ENCODE results near the gene SRRM3.
"Not testable (repeated sequence)": the region's sequence is repeated elsewhere in the genome, so short reads cannot be mapped to it uniquely, and the experiment has no call there.

The SRRM3 gene

DNA sequence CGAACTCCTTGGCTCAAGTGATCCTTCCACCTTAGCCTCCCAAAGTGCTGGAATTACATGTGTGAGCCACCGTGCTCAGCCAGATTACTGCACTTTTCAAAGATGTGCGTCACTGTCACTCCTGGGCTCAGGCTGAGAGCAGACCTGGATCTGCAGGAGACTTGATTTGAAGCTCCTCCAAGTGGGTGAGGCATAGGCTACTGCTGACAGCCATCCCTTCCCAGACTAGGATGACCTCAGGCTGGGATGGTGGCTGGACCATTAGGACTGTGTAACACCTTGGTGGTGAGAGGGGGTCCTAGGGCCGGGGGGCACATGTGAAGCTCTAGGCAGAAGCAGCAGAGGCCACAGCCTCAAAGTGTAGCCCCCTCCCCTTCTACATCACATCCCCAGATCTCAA, 8.2 kb upstream of the SRRM3 start:
- H3K4me1 ChIP-seq (ENCODE audit: control insufficient read depth, insufficient read depth, low read length, unreplicated experiment) = no peaks in the 10 kb centered on the region
- no peak overlapping the region for H3K27ac ChIP-seq (ENCODE audit: low read depth, low read length)
- no peak overlapping the region for H3K4me3 ChIP-seq (ENCODE audit: low read depth, low read length)
- no peaks in the 10 kb centered on the region for H3K79me2 ChIP-seq (ENCODE audit: control insufficient read depth, insufficient read depth, low read length, unreplicated experiment)
- no peaks in the 10 kb centered on the region for H3K36me3 ChIP-seq (ENCODE audit: insufficient read depth, low read length)
- no peak overlapping the region for H2AFZ ChIP-seq (ENCODE audit: low read length, unreplicated experiment)
- peaks cover 4% of the 10 kb centered on the region; the same call in 1 of the 2 replicates for H3K27me3 ChIP-seq (ENCODE audit: insufficient read depth, low read length)

DNA sequence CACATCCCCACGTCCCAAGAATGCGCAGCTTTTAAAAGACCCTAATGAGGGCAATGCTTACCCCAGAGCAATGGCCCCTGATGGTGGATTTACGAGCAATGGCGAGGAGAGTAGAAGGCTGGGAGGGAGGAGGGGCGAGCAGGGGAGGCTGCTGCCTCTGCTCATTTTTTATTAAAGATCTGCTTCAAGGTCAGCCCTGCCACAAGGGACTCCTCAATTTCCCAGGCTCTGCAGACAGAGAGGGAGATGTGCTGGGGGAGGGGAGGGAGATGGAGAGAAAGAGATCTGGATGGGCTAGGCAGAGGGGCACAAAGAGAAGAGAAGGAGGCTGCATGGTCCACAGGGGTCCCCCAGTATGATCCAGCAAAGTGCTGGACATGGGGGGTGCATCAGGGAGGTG, 7.8 kb upstream of the SRRM3 start:
- Histone ChIP-seq H3K27ac (ENCODE audit: low read depth, low read length) (no peak overlapping the region), H2AFZ (ENCODE audit: low read length, unreplicated experiment) (no peak overlapping the region), H3K36me3 (ENCODE audit: insufficient read depth, low read length) (no peaks in the 10 kb centered on the region), H3K27me3 (ENCODE audit: insufficient read depth, low read length) (peaks cover 4% of the 10 kb centered on the region; the same call in 1 of the 2 replicates), H3K79me2 (ENCODE audit: control insufficient read depth, insufficient read depth, low read length, unreplicated experiment) (no peaks in the 10 kb centered on the region), H3K4me3 (ENCODE audit: low read depth, low read length) (no peak overlapping the region), H3K4me1 (ENCODE audit: control insufficient read depth, insufficient read depth, low read length, unreplicated experiment) (no peaks in the 10 kb centered on the region)

- peaks cover 8% of the 10 kb centered on the region; the same call in 1 of the 2 replicates for H3K27me3 ChIP-seq (ENCODE audit: insufficient read depth, low read length)
- no peak overlapping the region for H2AFZ ChIP-seq (ENCODE audit: low read length, unreplicated experiment)
Measured at GRCh38 chr7:76196786-76197185, 4.9 kb upstream of the SRRM3 start.

DNA sequence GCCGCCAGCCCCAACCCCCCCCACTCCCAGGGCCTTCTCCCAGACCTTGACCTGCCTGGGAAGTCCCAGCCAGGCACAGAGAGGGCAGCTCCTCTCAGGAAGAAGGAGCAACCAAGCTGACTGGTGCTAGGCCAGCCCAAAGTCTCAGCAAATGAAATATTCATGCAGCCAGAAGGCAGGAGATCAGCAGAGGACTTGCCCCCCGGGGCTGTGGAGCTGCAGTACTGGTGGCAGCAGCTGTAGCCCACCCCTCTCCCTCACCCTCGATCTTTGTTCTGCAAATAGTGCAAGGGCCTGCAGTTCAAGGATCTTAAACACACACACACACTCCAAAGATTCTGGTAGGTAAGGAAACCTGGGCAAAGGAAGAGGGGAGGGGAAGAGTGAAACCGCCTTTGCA, 3.5 kb upstream of the SRRM3 start:
- H3K27me3 ChIP-seq (ENCODE audit: insufficient read depth, low read length) = peaks cover 21% of the 10 kb centered on the region
- H2AFZ ChIP-seq (ENCODE audit: low read length, unreplicated experiment) = no peak overlapping the region
- H3K4me1 ChIP-seq (ENCODE audit: control insufficient read depth, insufficient read depth, low read length, unreplicated experiment) = no peaks in the 10 kb centered on the region

More at GRCh38 chr7:76196786-76197185, 4.9 kb upstream of the SRRM3 start:
- Histone ChIP-seq H3K27ac (ENCODE audit: low read depth, low read length) (no peak overlapping the region), H3K4me3 (ENCODE audit: low read depth, low read length) (no peak overlapping the region), H3K36me3 (ENCODE audit: insufficient read depth, low read length) (no peaks in the 10 kb centered on the region), H3K4me1 (ENCODE audit: control insufficient read depth, insufficient read depth, low read length, unreplicated experiment) (no peaks in the 10 kb centered on the region), H3K79me2 (ENCODE audit: control insufficient read depth, insufficient read depth, low read length, unreplicated experiment) (no peaks in the 10 kb centered on the region)

DNA sequence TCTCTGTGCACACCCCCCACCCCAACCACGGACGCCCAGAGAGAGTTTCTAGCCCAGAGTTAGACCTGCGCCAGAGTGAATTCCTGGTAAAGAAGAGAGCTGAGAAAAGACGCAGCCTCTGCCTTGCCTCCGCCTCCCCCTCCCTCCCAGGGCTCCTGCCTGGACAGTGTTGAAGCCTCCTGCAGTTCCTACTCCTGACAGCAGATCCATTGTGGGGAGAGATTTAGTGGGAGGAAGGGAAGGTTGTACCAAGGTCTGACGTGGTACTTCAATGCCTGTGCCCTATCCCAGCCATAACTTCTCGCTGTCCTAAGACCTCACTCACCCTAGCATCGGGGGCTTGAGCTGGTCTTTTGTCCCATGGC, 952 bp downstream of the SRRM3 start:
- H2AFZ ChIP-seq (ENCODE audit: low read length, unreplicated experiment) = no peak overlapping the region
- no peaks in the 10 kb centered on the region for H3K79me2 ChIP-seq (ENCODE audit: control insufficient read depth, insufficient read depth, low read length, unreplicated experiment)
- no peaks in the 10 kb centered on the region for H3K36me3 ChIP-seq (ENCODE audit: insufficient read depth, low read length)
- H3K4me3 ChIP-seq (ENCODE audit: low read depth, low read length) = no peak overlapping the region
- H3K4me1 ChIP-seq (ENCODE audit: control insufficient read depth, insufficient read depth, low read length, unreplicated experiment) = no peaks in the 10 kb centered on the region
- H3K27me3 ChIP-seq (ENCODE audit: insufficient read depth, low read length) = peaks cover 41% of the 10 kb centered on the region
- H3K27ac ChIP-seq (ENCODE audit: low read depth, low read length) = no peak overlapping the region

More for the DNA sequence above, 3.5 kb upstream of the SRRM3 start:
- Histone ChIP-seq H3K79me2 (ENCODE audit: control insufficient read depth, insufficient read depth, low read length, unreplicated experiment) (no peaks in the 10 kb centered on the region), H3K36me3 (ENCODE audit: insufficient read depth, low read length) (no peaks in the 10 kb centered on the region), H3K4me3 (ENCODE audit: low read depth, low read length) (no peak overlapping the region), H3K27ac (ENCODE audit: low read depth, low read length) (no peak overlapping the region)

DNA sequence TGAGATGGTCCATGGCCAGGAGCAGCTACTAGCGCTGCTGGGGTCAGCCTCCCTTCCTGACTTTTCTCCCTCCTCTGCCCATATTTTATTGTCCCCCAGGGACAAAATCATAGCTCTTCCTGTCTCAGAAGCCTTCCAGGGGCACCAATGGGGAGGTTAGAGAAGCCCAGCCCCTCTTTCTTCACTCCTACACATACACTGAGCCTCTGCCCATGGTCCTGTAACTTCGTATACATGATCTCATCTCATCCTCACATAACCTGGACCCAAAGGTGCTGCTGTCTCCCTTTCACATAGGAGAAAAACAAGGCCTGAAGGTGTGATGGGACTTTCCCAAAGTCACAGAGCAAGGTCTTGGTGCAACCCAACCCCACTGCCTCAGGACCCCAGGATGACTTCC, 2.5 kb downstream of the SRRM3 start:
- no peaks in the 10 kb centered on the region for H3K79me2 ChIP-seq (ENCODE audit: control insufficient read depth, insufficient read depth, low read length, unreplicated experiment)
- H2AFZ ChIP-seq (ENCODE audit: low read length, unreplicated experiment) = no peak overlapping the region
- no peaks in the 10 kb centered on the region for H3K4me1 ChIP-seq (ENCODE audit: control insufficient read depth, insufficient read depth, low read length, unreplicated experiment)
- H3K36me3 ChIP-seq (ENCODE audit: insufficient read depth, low read length) = no peaks in the 10 kb centered on the region
- no peak overlapping the region for H3K27ac ChIP-seq (ENCODE audit: low read depth, low read length)
- H3K27me3 ChIP-seq (ENCODE audit: insufficient read depth, low read length) = peaks cover 47% of the 10 kb centered on the region
- no peak overlapping the region for H3K4me3 ChIP-seq (ENCODE audit: low read depth, low read length)

DNA sequence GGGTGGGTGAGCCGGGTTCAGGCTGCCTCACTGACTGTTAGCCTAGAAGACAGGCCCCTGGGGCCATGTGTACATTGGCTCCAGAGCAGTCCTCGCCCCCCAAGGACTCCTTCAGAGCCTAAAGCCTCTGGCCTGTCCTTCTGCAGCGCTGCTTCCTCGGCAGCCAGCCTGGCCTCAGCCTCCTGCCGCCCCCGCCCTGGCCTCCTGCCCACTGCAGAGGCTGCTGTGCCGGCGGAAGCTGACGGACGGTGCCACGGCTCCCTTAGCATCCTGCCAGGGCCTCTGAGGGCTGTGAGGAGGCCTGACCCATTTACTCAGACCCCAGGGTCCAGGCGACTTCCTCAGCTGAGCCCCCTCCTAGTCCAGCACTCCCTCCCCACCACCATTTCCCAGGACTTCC, 4.9 kb downstream of the SRRM3 start:
- H3K79me2 ChIP-seq (ENCODE audit: control insufficient read depth, insufficient read depth, low read length, unreplicated experiment) = no peaks in the 10 kb centered on the region
- no peak overlapping the region for H3K4me3 ChIP-seq (ENCODE audit: low read depth, low read length)
- H3K36me3 ChIP-seq (ENCODE audit: insufficient read depth, low read length) = no peaks in the 10 kb centered on the region
- H2AFZ ChIP-seq (ENCODE audit: low read length, unreplicated experiment) = no peak overlapping the region
- H3K4me1 ChIP-seq (ENCODE audit: control insufficient read depth, insufficient read depth, low read length, unreplicated experiment) = no peaks in the 10 kb centered on the region
- peaks cover 59% of the 10 kb centered on the region for H3K27me3 ChIP-seq (ENCODE audit: insufficient read depth, low read length)
- no peak overlapping the region for H3K27ac ChIP-seq (ENCODE audit: low read depth, low read length)

DNA sequence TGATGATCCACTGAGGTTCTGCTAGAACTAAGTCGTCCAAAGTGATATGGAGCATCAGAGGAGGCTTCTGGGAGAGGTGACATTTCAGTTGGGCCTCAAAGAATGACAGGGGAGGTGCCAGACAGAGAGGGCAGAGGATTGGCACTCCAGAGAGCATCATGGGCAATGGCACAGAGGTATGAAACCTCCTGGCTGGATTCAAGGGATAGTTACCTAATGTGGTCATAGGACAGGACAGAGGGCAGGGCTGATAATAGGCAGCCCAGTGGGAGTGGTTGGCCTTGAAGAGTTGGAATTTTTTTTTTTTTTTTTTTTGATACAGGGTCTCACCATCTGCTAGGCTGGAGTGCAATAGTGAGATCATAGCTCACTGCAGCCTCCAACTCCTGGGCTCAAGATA, 7.6 kb downstream of the SRRM3 start:
- Histone ChIP-seq H3K79me2 (ENCODE audit: control insufficient read depth, insufficient read depth, low read length, unreplicated experiment) (no peaks in the 10 kb centered on the region), H3K27ac (ENCODE audit: low read depth, low read length) (no peak overlapping the region), H3K4me3 (ENCODE audit: low read depth, low read length) (no peak overlapping the region), H3K27me3 (ENCODE audit: insufficient read depth, low read length) (peaks cover 44% of the 10 kb centered on the region), H2AFZ (ENCODE audit: low read length, unreplicated experiment) (no peak overlapping the region), H3K4me1 (ENCODE audit: control insufficient read depth, insufficient read depth, low read length, unreplicated experiment) (no peaks in the 10 kb centered on the region), H3K36me3 (ENCODE audit: insufficient read depth, low read length) (no peaks in the 10 kb centered on the region)

- Histone ChIP-seq H3K4me1 (ENCODE audit: control insufficient read depth, insufficient read depth, low read length, unreplicated experiment) (no peaks in the 10 kb centered on the region), H2AFZ (ENCODE audit: low read length, unreplicated experiment) (no peak overlapping the region), H3K27ac (ENCODE audit: low read depth, low read length) (no peak overlapping the region), H3K4me3 (ENCODE audit: low read depth, low read length) (no peak overlapping the region), H3K36me3 (ENCODE audit: insufficient read depth, low read length) (no peaks in the 10 kb centered on the region), H3K79me2 (ENCODE audit: control insufficient read depth, insufficient read depth, low read length, unreplicated experiment) (no peaks in the 10 kb centered on the region), H3K27me3 (ENCODE audit: insufficient read depth, low read length) (peaks cover 38% of the 10 kb centered on the region)
Measured at GRCh38 chr7:76211216-76211615, 9.5 kb downstream of the SRRM3 start.

GRCh38 chr7:76215349-76215748, 13.7 kb downstream of the SRRM3 start:
- H3K4me1 ChIP-seq (ENCODE audit: control insufficient read depth, insufficient read depth, low read length, unreplicated experiment); H3K36me3 ChIP-seq (ENCODE audit: insufficient read depth, low read length); H3K79me2 ChIP-seq (ENCODE audit: control insufficient read depth, insufficient read depth, low read length, unreplicated experiment); H3K27ac ChIP-seq (ENCODE audit: low read depth, low read length); H3K4me3 ChIP-seq (ENCODE audit: low read depth, low read length); H2AFZ ChIP-seq (ENCODE audit: low read length, unreplicated experiment): not testable (repeated sequence)
- peaks cover 45% of the 10 kb centered on the region for H3K27me3 ChIP-seq (ENCODE audit: insufficient read depth, low read length)

GRCh38 chr7:76216381-76217082, 14.8 kb downstream of the SRRM3 start:
- H3K4me1 ChIP-seq (ENCODE audit: control insufficient read depth, insufficient read depth, low read length, unreplicated experiment) = peaks cover 5% of the 10 kb centered on the region
- H3K4me3 ChIP-seq (ENCODE audit: low read depth, low read length) = no peak overlapping the region
- peaks cover 41% of the 10 kb centered on the region for H3K27me3 ChIP-seq (ENCODE audit: insufficient read depth, low read length)
- H3K36me3 ChIP-seq (ENCODE audit: insufficient read depth, low read length) = no peaks in the 10 kb centered on the region
- H3K27ac ChIP-seq (ENCODE audit: low read depth, low read length) = no peak overlapping the region
- H3K79me2 ChIP-seq (ENCODE audit: control insufficient read depth, insufficient read depth, low read length, unreplicated experiment) = no peaks in the 10 kb centered on the region
- H2AFZ ChIP-seq (ENCODE audit: low read length, unreplicated experiment) = no peak overlapping the region
